Upper lobe of left lung (tissue), 4 donors: ENCODE results near the gene DUSP19.

ENCODE experiments used
- CTCF ChIP-seq, 6 experiments: fragments of 450-650 bp in 4 of 6; fragments of 200-600 bp in 2 of 6; sonication (generic) in 2 of 6; IDR thresholded peaks; one replicate each; pipeline ENCODE4 v1.5.1; 2016 to 2019; ENCODE audit warnings: antibody characterized with exemption in 6 of 6
- POLR2A ChIP-seq, 4 donors: fragments of 450-650 bp; IDR thresholded peaks; one replicate each; pipeline ENCODE4 v1.5.1; 2016 to 2017; ENCODE audit warnings: antibody characterized with exemption in 4 of 4, mild to moderate bottlenecking in 2 of 4

DNA sequence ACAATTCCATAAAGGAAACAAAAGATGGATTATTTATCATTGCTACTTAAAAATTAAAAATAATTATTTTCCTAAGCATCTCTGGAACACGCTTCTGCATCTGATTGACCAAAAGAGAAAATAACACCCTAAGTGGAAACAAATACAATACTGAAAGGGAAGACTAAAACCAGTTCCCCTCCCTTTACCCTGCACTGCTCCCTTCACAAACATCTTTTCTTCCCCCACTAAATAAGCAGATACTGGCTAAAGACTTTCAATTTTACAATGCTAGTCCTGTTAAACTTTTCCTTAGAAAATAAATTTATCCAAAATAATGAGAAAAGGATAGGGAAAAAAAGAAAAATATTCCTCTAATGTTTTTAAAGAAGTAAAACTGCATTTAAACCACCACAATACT, 44.6 kb upstream of the DUSP19 start:
- TF ChIP-seq CTCF (IDR thresholded peaks at IDR 0.05) (no peak), POLR2A (IDR thresholded peaks at IDR 0.05) (no peak)
